ENCODE data around the gene IPO11.
"Not testable (repeated sequence)": the region's sequence is repeated elsewhere in the genome, so short reads cannot be mapped to it uniquely, and the experiment has no call there.

IPO11 gene

DNA sequence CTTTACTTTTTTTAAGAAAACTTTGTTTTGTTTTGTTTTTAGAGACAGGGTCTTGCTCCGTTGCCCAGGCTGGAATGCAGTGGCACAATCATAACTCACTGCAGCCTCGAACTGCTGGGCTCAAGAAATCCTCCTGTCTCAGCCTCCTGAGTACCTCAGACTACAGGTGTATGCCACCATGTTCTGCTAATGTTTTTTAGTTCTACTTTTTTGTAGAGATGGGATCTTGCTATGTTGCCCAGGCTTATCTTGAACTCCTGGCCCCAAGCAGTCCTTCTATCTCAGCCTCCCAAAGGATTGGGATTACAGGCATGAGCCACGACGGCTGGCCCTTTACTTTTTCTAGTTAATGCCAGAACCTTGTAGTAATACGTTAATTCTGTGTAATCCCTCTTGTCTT, 36.0 kb downstream of the IPO11 start:
- DNase-seq (ENCODE audit: low spot score): no peak

DNA sequence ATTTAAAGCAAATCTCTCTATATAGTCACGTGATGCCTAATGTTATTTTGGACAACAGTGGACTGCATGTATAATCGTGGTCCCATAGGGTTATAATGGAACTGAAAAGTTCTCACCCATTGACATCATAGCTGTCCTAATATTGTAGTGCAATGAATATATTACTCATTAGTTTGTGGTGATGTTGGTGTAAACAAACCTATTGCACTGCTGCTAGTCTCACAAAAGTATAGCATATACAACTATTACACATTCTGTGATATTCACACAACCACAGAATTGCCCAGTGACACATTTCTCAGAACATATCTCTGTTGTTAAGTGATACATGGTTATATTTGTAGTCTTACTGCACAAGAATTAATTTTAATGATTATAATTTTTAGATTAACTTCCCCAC, 37.7 kb downstream of the IPO11 start:
- no peak for DNase-seq (ENCODE audit: low spot score)

DNA sequence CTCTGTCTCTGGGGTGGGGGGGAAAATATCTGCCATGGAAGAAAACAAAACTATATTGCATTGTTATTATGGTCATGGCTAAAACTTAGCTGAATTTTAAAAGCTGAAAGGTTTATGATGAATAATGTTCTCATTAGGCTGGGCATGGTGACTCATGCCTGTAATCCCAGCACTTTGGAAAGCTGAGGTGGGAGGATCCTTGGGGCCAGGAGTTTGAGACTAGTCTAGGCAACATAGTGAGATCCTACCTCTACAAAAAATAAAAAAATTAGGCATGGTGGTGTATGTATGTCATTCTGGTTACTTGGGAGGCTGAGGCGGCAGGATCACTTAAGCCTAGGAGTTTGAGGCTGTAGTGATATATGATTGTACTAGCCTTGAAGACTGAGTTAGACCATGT, 44.5 kb downstream of the IPO11 start:
- DNase-seq (ENCODE audit: low spot score): peak; percentile 18

DNA sequence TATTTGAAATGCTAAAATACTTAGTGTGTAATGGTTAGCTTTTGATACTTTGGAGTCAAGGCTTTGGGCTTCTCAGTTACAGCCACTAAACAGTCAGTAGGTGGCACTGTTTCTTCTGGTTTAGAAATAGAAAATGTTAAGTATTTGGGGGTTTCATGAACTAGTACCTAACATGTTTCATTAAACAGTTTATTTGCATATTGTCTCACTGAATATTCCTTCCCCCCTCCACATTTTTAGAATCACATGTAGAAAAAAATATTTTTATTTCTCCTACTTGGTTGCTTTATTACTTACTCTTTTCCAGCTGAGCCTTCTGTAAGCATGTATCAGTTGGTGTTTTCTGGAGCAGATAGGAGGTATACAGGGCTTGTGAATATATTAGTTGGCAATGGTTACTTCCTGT, 48.0 kb downstream of the IPO11 start:
- peak; percentile 69 for DNase-seq (ENCODE audit: low spot score)

DNA sequence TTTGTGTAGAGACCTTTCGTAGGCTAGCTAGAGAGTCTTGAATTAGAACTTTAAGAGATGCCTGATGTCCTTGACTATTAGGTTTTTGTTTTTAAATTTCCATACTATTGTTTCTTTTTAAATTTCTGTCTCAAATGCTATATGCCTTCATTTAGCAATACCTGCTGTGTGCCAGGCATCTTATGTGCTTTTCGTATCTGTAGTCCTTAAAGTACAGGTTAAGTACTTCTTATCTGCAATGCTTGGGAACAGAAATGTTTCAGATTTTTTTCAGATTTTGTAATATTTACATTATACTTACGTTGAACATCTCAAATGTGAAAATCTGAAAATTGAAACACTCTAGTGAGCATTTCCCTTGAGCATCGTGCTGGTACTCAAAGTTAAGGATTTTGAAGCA, 49.0 kb downstream of the IPO11 start:
- DNase-seq (ENCODE audit: low spot score): no peak

DNA sequence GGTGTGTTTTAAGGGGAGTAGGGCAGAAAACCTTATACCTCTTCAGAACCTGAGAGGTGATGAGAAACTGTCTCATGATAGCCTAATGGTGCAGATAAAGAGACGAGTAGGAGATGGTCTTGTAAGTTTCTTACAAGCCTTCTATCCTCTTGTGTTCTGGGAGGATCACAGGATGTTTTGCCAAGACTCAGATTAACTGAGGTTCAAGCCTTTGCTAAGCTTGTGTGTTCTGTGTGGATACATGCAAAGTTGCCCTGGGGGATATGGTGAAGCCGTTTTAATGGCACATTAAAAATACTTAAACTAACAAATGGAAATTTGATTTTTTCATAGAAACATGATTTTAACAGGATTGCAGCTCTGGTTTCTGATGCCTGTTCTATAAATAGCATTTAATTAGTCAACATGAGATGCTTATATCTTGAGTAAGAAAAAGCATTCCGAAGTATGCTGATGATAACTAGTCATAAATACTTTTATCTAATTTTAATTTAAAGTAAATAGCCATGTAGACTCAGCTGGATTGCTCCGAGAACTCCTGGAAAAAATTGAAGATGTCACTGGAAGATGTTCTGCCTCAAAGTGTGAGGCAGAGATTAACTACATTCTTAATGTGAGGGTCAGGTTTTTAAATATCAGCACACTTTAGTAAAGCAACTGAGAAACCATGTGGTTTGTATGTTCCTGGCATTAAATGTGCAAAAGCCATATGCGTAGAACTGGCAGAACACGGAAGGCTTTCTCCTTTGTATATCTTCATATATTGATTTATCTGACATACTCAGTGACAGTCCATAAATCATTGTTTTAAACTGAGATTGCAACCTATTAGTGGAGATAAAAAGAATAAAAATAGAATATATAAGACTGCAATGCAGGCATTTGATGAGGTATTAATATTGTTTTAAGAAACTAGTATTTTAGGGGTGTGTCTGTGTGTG, 53.7 kb downstream of the IPO11 start:
- no peak for DNase-seq (ENCODE audit: low spot score)

DNA sequence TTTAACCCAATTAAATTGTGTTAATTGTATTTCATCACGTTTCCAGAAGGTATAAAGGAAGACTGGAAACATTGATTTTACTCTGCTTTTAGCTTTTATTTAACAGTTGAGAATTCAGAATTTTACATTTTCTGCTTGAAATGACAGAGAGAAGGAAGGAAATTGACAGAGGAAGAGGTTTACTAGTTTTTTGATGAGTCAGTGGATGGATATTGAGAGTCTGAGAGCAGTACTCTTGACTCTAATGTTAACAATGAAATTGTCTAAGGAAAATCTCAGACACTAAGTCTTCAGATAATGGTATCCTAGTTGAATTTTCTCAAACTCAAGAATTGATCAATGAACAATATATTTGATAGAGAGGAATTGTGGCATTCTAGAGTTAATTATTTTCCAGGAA, 60.6 kb downstream of the IPO11 start:
- no peak for DNase-seq (ENCODE audit: low spot score)

DNA sequence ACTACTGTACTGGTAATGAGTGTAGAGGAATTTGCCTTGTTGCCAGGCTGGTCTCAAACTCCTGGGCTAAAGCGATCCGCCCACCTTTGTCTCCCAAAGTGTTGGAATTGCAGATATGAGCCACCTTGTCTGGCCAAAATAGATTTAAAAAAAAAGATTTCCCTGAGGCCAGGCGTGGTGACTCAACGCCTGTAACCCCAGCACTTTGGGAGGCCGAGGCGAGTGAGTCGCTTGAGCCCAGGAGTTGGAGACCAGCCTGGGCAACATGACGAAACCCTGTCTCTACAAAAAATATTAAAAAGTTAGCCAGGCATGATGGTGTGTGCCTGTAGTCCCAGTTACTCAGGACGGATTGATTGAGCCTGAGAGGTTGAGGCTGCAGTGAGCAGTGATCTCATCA, 62.5 kb downstream of the IPO11 start:
- DNase-seq (ENCODE audit: low spot score): peak; percentile 68

DNA sequence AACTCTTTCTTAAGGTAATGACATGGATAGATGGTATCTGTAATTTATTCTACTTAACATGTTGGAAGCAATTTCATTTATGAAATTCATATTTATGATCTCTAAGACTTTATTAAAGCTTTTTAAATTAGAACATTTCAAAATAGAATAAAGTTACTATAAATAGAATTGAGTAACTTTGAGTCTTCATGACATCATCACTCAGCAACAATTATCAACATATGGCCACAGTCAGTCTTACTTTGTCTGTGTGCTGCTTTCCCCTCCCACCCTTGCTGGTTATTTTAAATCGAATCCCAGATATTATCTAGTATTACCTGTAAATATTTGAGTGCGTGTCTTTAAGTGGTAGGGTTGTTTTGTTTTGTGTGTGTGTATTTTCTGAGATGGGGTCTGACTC, 65.2 kb downstream of the IPO11 start:
- peak; percentile 51 for DNase-seq (ENCODE audit: low spot score)

DNA sequence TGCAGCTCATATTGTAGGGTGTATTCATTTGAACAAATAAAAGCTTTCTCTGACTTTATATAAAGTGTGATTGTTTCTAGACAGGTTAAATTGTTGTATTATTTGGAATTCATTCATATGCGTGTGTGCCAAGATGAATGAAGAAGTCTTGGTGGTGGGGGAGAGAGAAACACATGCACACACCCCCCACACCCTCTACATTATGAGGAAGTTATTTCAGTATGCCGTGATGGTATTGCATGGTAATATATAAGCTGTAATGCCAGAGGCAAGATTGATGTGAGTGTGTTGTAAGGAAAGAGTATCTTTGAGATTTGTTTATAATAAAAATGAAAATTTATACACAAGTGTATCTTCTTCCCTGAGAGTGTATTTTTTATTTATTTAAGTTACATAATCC, 71.0 kb downstream of the IPO11 start:
- DNase-seq (ENCODE audit: low spot score): no peak

DNA sequence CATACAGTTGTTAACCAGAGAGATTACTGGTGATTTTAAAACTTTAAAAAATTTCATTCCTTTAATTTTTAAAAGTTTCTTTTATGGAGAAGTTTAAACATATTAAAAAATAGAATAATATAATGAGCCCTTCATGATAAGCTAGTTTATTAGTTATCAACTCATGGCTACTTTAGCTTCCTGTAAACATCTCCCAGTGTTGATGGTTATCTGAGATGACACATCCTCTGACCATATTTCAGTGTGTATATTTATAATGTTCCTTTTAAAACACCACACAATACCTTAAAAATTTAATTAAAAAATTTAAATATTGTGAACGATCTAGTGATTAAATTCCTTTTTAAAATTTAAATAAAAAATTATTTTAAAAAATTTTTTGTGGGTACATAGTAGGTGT, 74.1 kb downstream of the IPO11 start:
- no peak for DNase-seq (ENCODE audit: low spot score)

DNA sequence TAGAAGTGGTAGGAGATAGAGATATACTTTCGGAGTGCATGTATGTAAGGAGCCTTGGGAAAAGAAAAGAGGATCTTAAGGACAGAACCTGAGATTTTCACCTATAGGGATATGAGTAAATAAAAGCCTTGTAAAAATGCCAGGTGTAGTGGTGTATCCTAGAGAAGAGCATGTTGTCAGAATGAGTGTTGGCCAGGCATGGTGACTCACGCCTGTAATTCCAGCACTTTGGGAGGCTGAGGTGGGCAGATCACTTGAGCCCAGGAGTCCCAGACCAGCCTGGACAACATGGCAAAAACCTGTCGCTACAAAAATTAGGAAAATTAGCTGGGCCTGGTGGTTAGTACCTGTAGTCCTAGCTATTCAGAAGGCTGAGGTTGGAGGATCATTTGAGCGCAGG, 76.0 kb downstream of the IPO11 start:
- no peak for DNase-seq (ENCODE audit: low spot score)

DNA sequence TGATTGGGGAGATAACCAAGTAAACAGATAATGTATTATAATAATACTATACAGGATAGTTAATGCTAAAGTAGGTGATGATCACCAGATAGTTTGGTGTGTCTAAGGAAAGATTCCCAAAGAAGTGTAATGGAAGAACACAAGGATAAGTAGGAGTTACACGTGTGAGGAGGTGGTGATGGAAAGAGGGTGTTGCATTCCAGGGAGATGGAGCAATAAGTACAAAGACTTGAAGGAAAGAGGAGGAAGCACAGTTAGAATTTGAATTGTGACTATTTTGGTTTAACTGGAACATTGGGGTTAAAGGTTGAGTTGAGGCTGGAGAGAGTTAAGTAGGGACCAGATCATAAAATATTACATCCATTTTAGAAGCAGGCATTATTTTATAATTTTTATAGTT, 76.9 kb downstream of the IPO11 start:
- no peak for DNase-seq (ENCODE audit: low spot score)

DNA sequence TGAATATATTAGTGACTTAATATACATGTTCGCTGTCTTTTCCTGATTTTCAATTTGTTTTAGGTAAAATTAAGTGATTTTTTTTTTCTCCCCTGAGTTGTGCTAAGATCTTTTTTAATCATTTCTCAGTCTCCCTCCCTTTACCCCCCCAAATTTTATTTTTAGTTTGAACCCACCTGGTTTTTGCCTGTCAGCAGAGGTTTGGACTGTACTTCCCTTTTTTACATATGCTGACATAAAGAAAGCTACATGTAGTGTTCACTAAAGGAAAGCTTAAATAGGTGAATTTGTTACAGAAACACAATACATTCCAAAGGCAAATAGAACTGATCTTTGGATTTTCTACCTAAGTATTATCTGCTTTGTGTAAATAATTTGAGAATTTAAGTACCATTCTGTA, 82.2 kb downstream of the IPO11 start:
- DNase-seq (ENCODE audit: low spot score): no peak

DNA sequence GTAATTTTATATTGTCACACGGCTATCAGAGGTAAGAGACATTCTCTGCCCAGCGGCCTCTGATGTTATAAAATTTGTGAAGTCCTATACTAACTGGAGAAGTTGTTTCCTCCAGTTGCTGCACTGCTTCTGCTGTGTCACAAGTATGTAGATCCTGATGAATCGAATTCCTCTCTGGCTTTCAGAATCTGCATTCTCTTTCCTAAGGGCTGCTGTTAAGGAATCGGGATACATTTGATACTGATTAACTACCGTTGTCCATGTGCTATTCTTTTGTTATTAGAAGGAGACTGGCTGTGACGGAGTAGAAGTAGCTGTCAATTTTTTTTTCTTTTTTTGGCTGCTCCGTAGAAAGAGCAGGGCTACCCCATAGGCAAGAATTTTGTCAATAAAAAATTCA, 84.3 kb downstream of the IPO11 start:
- no peak for DNase-seq (ENCODE audit: low spot score)

DNA sequence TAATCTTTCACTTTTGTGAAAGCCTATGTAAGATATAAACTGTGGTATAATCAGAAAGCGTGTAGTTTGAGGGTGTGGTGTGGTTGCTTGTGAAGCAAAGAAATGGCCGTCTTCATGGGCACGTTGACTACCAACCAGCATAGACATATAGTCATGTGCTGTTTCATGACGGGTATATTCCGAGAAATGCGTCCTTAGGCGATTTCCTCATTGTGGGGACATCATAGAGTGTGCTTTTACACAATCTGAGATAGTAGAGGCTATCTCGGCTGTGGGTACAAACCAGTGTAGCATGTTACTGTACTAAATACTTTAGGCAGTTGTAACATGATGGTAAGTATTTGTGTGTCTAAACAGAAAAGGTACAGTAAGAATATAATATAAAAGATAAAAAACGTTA, 86.4 kb downstream of the IPO11 start:
- DNase-seq (ENCODE audit: low spot score): no peak

DNA sequence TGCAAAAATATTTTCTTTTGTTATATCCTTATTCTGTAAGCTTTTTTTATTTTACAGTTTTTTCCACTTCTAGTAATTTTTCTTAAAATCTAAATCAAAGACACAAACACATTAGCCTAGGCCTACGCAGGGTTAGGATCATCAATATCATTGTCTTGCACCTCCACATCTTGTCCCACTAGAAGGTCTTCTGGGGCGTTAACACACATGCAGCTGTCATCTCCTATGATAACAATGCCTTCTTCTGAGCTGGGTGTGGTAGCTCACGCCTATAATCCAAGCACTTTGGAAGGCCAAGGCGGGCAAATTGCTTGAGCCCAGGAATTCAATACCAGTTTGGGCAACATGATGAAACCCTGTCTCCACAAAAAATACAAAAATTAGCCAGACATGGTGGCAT, 87.2 kb downstream of the IPO11 start:
- DNase-seq (ENCODE audit: low spot score): no peak

DNA sequence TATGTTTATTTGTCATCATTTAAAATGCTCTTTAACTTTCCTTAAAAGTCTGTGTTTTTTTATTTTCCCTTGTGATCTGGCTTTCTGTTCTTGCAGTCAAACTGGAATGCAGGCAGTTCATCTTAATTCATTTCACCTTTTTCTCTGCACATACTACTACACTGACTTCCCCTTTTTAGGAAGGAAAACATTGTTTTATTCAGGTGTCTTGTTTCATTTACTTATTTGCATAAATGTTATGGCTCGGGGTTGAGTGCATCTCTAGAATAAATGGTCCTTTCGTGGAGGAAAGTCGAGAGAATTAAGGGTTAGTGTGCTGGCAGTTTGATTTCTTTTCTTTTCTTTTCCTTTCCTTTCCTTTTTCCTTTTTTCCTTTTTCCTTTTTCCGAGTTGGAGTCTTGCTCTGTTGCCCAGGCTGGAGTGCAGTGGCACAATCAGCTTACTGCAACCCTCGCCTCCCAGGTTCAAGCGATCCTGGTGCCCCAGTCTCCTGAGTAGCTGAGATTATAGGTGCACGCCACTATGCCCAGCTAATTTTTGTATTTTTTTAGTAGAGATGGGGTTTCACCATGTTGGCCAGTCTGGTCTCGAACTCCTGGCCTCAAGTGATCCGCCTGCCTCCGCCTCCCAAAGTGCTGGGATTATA, 90.0 kb downstream of the IPO11 start:
- DNase-seq (ENCODE audit: low spot score): no peak

DNA sequence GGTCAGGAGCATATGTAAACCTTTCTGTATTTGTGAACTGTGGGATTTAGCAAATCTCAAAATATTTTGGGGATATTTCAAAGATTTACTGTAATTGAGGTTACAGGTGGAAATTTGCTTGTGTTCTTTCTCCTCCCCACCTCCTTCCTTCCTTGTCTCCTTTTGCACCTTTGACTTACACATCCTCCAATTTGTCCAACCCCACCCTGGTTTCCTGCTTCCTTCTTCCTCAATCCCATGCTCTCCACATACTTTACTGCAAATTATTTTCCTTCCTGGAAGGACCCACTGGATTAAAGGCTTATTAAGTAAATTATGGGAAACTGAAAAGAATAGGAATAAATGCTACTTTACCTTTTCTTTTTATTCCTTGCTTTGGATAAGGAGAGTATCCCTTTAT, 91.6 kb downstream of the IPO11 start:
- no peak for DNase-seq (ENCODE audit: low spot score)

DNA sequence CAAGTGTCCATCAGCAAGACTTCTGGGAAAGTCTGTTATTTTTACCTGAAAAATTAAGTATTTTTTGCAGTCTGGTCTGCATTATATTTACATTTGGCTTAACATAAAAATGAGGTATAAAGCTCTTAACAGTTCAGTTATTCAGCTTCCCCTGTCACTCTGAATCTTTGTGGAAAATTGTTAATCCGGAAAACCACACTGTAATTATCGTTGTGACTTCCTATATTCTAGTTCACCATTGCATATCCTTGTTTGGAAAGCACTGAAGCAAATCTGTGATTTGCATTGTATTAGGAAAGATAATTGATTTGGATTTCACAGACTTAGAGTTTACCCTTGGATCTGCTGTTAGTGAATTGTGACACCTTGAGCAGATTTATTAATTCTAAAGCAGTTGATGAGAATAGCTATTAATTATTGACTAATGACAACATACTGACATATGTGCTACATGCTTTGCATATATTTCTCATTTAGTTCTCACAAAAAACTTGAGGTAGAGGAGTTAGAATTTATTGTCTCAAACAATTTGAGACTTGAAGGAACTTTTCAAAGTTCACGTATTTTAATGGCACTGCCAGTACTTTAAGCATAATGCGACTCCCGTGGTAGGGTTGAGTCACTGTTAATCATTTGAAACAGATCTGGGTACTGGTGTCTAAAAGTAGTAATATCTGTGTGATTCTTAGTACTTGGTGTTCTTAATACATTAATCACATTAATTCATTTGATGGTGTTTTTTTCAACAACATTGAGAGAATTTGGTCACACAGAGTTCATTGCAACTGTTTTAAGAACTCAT, 94.3 kb downstream of the IPO11 start:
- DNase-seq (ENCODE audit: low spot score): no peak

DNA sequence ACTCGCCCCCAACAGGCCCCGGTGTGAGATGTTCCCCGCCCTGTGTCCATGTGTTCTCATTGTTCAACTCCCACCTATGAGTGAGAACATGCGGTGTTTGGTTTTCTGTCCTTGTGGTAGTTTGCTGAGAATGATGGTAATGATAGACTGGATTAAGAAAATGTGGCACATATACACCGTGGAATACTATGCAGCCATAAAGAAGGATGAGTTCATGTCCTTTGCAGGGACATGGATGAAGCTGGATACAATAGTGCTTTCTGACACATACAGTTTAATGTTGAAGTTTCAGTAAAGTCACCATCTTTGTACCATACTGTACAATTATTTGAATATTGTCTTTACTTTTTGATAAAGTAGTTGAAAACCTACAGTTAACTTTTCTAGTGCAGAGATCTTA, 96.2 kb downstream of the IPO11 start:
- DNase-seq (ENCODE audit: low spot score): not testable (repeated sequence)

DNA sequence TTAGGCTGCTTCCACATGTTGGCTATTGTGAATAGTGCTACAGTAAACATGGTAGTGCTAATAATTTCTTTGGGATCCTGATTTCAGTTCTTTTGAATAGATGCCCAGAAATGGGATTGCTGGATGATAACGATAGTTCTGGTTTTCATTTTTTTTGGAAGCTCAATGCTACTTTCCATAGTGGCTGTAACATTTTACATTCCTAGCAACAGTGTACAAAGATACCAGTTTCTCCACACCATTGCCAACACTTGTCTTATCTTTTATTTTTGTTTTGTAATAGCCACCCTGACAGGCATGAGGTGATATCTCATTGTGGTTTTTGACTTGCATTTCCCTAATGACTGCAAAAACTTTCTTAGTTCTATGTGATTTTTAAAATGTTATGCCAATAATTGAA, 97.2 kb downstream of the IPO11 start:
- no peak for DNase-seq (ENCODE audit: low spot score)

DNA sequence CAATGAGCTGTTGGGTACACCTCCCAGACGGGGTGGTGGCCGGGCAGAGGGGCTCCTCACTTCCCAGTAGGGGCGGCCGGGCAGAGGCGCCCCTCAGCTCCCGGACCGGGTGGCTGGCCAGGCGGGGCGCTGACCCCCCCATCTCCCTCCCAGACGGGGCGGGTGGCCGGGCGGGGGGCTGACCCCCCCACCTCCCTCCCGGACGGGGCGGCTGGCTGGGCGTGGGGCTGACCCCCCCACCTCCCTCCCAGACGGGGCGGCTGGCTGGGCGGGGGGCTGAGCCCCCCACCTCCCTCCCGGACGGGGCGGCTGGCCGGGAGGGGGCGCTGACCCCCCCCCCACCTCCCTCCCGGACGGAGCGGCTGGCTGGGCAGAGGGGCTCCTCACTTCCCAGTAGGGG, 100.5 kb downstream of the IPO11 start:
- not testable (repeated sequence) for DNase-seq (ENCODE audit: low spot score)

All from RKO (cell line).